ENCODE data around the gene PPARGC1A.

The PPARGC1A gene

GRCh38 chr4:23837371-23837770 is 52.5 kb downstream of the PPARGC1A start:
- no peak for FAIRE-seq

GRCh38 chr4:23835774-23836478 is 53.9 kb downstream of the PPARGC1A start:
- FAIRE-seq: no peak

- FAIRE-seq: no peak
These were observed 61.1 kb downstream of the PPARGC1A start for GRCh38 chr4:23828779-23829178.

GRCh38 chr4:23828020-23828715 is 61.7 kb downstream of the PPARGC1A start:
- no peak for FAIRE-seq

- no peak for FAIRE-seq
These were observed 67.7 kb downstream of the PPARGC1A start for GRCh38 chr4:23822181-23822580.

GRCh38 chr4:23819041-23819511 is 70.8 kb downstream of the PPARGC1A start:
- FAIRE-seq: no peak

GRCh38 chr4:23818097-23818885 is 71.6 kb downstream of the PPARGC1A start:
- FAIRE-seq: no peak

- no peak for FAIRE-seq
These were observed 74.7 kb downstream of the PPARGC1A start for GRCh38 chr4:23814996-23815660.

- no peak for FAIRE-seq
These were observed 75.3 kb downstream of the PPARGC1A start for GRCh38 chr4:23814587-23814986.

GRCh38 chr4:23811161-23811560 is 78.7 kb downstream of the PPARGC1A start:
- FAIRE-seq: no peak

- no peak for FAIRE-seq
These were observed 84.4 kb downstream of the PPARGC1A start for GRCh38 chr4:23805450-23805851.

- FAIRE-seq: no peak
These were observed 100.1 kb downstream of the PPARGC1A start for GRCh38 chr4:23789762-23790161.

GRCh38 chr4:23788460-23788859 is 101.4 kb downstream of the PPARGC1A start:
- no peak for FAIRE-seq

GRCh38 chr4:23788027-23788426 is 101.8 kb downstream of the PPARGC1A start:
- FAIRE-seq: no peak

- FAIRE-seq: no peak
These were observed 106.9 kb downstream of the PPARGC1A start for GRCh38 chr4:23782778-23783437.

GRCh38 chr4:23779839-23780238 is 110.0 kb downstream of the PPARGC1A start:
- FAIRE-seq: no peak

- no peak for FAIRE-seq
These were observed 110.4 kb downstream of the PPARGC1A start for GRCh38 chr4:23779422-23779821.

- no peak for FAIRE-seq
These were observed 114.2 kb downstream of the PPARGC1A start for GRCh38 chr4:23775694-23776093.

GRCh38 chr4:23774909-23775308 is 114.9 kb downstream of the PPARGC1A start:
- no peak for FAIRE-seq

- FAIRE-seq: no peak
These were observed 115.8 kb downstream of the PPARGC1A start for GRCh38 chr4:23773884-23774636.

GRCh38 chr4:23770011-23770410 is 119.8 kb downstream of the PPARGC1A start:
- no peak for FAIRE-seq

- FAIRE-seq: no peak
These were observed 120.4 kb downstream of the PPARGC1A start for GRCh38 chr4:23769406-23769805.

Data from TTC549 (cell line).